Suprapubic skin (tissue), 4 donors: ENCODE data around the gene SDHD.
"Not testable (repeated sequence)": the region's sequence is repeated elsewhere in the genome, so short reads cannot be mapped to it uniquely, and the experiment has no call there.

ENCODE experiments used
- POLR2A ChIP-seq, 2 donors: fragments of 450-650 bp; IDR thresholded peaks; one replicate each; pipeline ENCODE4 v1.6.1; 2017; ENCODE audit warnings: antibody characterized with exemption in 2 of 2, mild to moderate bottlenecking in 2 of 2, moderate library complexity in 2 of 2
- POLR2AphosphoS5 ChIP-seq, 3 donors: sonication (generic); formaldehyde crosslinking; IDR thresholded peaks; one replicate each; pipeline ENCODE4 v1.6.1; 2017; ENCODE audit warnings: antibody characterized with exemption in 3 of 3
- TF ChIP-seq, protein P1 (sequence below), 2 donors: fragments of 200-600 bp in 1 of 2; fragments of 450-650 bp in 1 of 2; sonication (generic) in 1 of 2; IDR thresholded peaks; one replicate each; pipeline ENCODE4 v1.5.1; 2016 to 2019; ENCODE audit warnings: antibody characterized with exemption in 2 of 2, mild to moderate bottlenecking in 1 of 2, moderate library complexity in 1 of 2

DNA sequence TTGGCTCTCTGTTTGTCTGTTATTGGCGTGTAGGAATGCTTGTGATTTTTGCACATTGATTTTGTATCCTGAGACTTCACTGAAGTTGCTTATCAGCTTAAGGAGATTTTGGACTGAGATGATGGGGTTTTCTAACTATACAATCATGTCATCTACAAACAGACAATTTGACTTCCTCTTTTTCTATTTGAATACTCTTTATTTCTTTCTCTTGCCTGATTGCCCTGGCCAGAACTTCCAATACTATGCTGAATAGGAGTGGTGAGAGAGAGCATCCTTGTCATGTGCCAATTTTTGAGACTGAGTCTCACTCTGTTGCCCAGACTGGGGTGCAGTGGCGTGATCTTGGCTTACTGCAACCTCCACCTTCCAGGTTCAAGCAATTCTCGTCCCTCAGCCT, 38.4 kb upstream of the SDHD start:
- TF ChIP-seq POLR2A, POLR2AphosphoS5 (IDR thresholded peaks at IDR 0.05): not testable (repeated sequence)
- TF ChIP-seq, protein P1, sequence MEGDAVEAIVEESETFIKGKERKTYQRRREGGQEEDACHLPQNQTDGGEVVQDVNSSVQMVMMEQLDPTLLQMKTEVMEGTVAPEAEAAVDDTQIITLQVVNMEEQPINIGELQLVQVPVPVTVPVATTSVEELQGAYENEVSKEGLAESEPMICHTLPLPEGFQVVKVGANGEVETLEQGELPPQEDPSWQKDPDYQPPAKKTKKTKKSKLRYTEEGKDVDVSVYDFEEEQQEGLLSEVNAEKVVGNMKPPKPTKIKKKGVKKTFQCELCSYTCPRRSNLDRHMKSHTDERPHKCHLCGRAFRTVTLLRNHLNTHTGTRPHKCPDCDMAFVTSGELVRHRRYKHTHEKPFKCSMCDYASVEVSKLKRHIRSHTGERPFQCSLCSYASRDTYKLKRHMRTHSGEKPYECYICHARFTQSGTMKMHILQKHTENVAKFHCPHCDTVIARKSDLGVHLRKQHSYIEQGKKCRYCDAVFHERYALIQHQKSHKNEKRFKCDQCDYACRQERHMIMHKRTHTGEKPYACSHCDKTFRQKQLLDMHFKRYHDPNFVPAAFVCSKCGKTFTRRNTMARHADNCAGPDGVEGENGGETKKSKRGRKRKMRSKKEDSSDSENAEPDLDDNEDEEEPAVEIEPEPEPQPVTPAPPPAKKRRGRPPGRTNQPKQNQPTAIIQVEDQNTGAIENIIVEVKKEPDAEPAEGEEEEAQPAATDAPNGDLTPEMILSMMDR (IDR thresholded peaks at IDR 0.05) = not testable (repeated sequence)
